ENCODE results near the gene F5.
A peak's percentile ranks its signal among the peaks of the same experiment; 100 is the strongest.
"Not testable (repeated sequence)": the region's sequence is repeated elsewhere in the genome, so short reads cannot be mapped to it uniquely, and the experiment has no call there.

F5 gene

GRCh38 chr1:169546087-169546995 lies 39.9 kb downstream of the F5 start:
- peak; percentile 58 for DNase-seq (ENCODE audit: low spot score)
- peak; percentile 46 for FAIRE-seq

GRCh38 chr1:169545472-169545871 lies 40.8 kb downstream of the F5 start:
- DNase-seq (ENCODE audit: low spot score) (no peak), FAIRE-seq (no peak)

GRCh38 chr1:169538998-169539871 lies 47.0 kb downstream of the F5 start:
- peak; percentile 87 for DNase-seq (ENCODE audit: low spot score)
- peak; percentile 96 for FAIRE-seq

GRCh38 chr1:169534653-169535052 lies 51.6 kb downstream of the F5 start:
- FAIRE-seq (no peak), DNase-seq (ENCODE audit: low spot score) (no peak)

GRCh38 chr1:169533528-169534190 lies 52.6 kb downstream of the F5 start:
- not testable (repeated sequence) for FAIRE-seq; DNase-seq (ENCODE audit: low spot score)

- DNase-seq (ENCODE audit: low spot score) (no peak), FAIRE-seq (no peak)
These were observed 55.8 kb downstream of the F5 start for GRCh38 chr1:169530448-169530847.

- peak; percentile 52 for FAIRE-seq
- DNase-seq (ENCODE audit: low spot score): peak; percentile 71
These were observed 57.1 kb downstream of the F5 start for GRCh38 chr1:169529068-169529642.

- FAIRE-seq (no peak), DNase-seq (ENCODE audit: low spot score) (no peak)
These were observed 57.8 kb downstream of the F5 start for GRCh38 chr1:169528215-169529067.

GRCh38 chr1:169527451-169528214 lies 58.6 kb downstream of the F5 start:
- no peak for FAIRE-seq
- DNase-seq (ENCODE audit: low spot score): no peak

GRCh38 chr1:169527001-169527400 lies 59.3 kb downstream of the F5 start:
- no peak for FAIRE-seq
- no peak for DNase-seq (ENCODE audit: low spot score)

- DNase-seq (ENCODE audit: low spot score) (no peak), FAIRE-seq (peak; percentile 50)
These were observed 60.0 kb downstream of the F5 start for GRCh38 chr1:169526120-169526832.

- DNase-seq (ENCODE audit: low spot score): no peak
- FAIRE-seq: no peak
These were observed 60.9 kb downstream of the F5 start for GRCh38 chr1:169525391-169525790.

GRCh38 chr1:169523904-169524303 lies 62.4 kb downstream of the F5 start:
- FAIRE-seq: no peak
- DNase-seq (ENCODE audit: low spot score): no peak

GRCh38 chr1:169521226-169521625 lies 65.1 kb downstream of the F5 start:
- FAIRE-seq (no peak), DNase-seq (ENCODE audit: low spot score) (no peak)

GRCh38 chr1:169517558-169518186 lies 68.6 kb downstream of the F5 start:
- FAIRE-seq (no peak), DNase-seq (ENCODE audit: low spot score) (no peak)

- DNase-seq (ENCODE audit: low spot score) (no peak), FAIRE-seq (no peak)
These were observed 70.6 kb downstream of the F5 start for GRCh38 chr1:169515641-169516040.

GRCh38 chr1:169514566-169515270 lies 71.6 kb downstream of the F5 start:
- FAIRE-seq (no peak), DNase-seq (ENCODE audit: low spot score) (no peak)

GRCh38 chr1:169513208-169513607 lies 73.1 kb downstream of the F5 start:
- DNase-seq (ENCODE audit: low spot score) (no peak), FAIRE-seq (no peak)

Measured in RCC 7860 (cell line).